ENCODE results near the gene FBXL7. TPM values are rescaled to one million over a fixed set of nuclear protein-coding genes. Genes with fewer than 3 reads are reported as not detected.

Gene FBXL7
- total and polyA plus RNA-seq, 2 of the 8 experiments (the other 6 are each of a cell fraction or from before 2014, with no cell fraction given): 17.7 to 17.8 TPM

GRCh38 chr5:15495026-15495425, 5.0 kb upstream of the FBXL7 start:
- Histone ChIP-seq H3K23me2 (ENCODE audit: low read depth, low read length) (peaks cover 3% of the 10 kb centered on the region), H4K5ac (ENCODE audit: insufficient read length, low read depth, low read length) (no peak overlapping the region), H2AK5ac (ENCODE audit: low read depth, low read length) (no peak overlapping the region), H2BK120ac (replicated peaks; ENCODE audit: low read depth, low read length) (no peak overlapping the region), H3K27me3 (replicated peaks in 1 of 4; ENCODE audit: control insufficient read depth in 3 of 4, extremely low read depth in 1 of 4, insufficient read depth in 3 of 4, low read length in 3 of 4) (no peaks in the 10 kb centered on the region), H3K36me3 (ENCODE audit: control insufficient read depth in 2 of 4, insufficient read depth in 4 of 4, low read length in 3 of 4) (no peaks in the 10 kb centered on the region), H3K18ac (ENCODE audit: extremely low read depth, low read length) (no peak overlapping the region), H3K9ac (replicated peaks in 1 of 4; ENCODE audit: extremely low read depth in 1 of 4, low read depth in 3 of 4, low read length in 3 of 4) (no peak overlapping the region), H3K4ac (replicated peaks; ENCODE audit: insufficient read length, low read depth, low read length) (no peak overlapping the region), H3K23ac (ENCODE audit: insufficient read length) (no peak overlapping the region), H3K4me3 (ENCODE audit: extremely low read depth in 1 of 4, insufficient read depth in 2 of 4, low read depth in 3 of 4, low read length in 4 of 4) (no peak overlapping the region), H3K79me1 (ENCODE audit: low read depth, low read length) (no peaks in the 10 kb centered on the region), H2BK15ac (ENCODE audit: low read length) (no peak overlapping the region), H2AFZ (ENCODE audit: low read length) (no peak overlapping the region), H2BK20ac (ENCODE audit: low read length) (no peak overlapping the region), H2BK5ac (ENCODE audit: low read depth, low read length) (no peak overlapping the region), H3K9me3 (ENCODE audit: insufficient read depth in 2 of 2, low read depth in 1 of 2, low read length in 1 of 2) (no peaks in the 10 kb centered on the region), H3K14ac (ENCODE audit: insufficient read length) (no peak overlapping the region), H2BK12ac (ENCODE audit: low read depth, low read length) (no peak overlapping the region), H3K27ac (ENCODE audit: low read depth, low read length) (no peak overlapping the region), H4K91ac (replicated peaks; ENCODE audit: insufficient read length, low read length) (no peak overlapping the region), H3K79me2 (ENCODE audit: control insufficient read depth in 1 of 2, insufficient read depth in 2 of 2, low read length in 2 of 2) (no peaks in the 10 kb centered on the region), H3K56ac (replicated peaks; ENCODE audit: insufficient read length, low read depth, low read length) (no peak overlapping the region), H4K8ac (ENCODE audit: extremely low read depth, insufficient read depth, low read length) (no peak overlapping the region), H3K4me2 (ENCODE audit: insufficient read depth in 1 of 2, low read depth in 2 of 2, low read length in 2 of 2) (no peak overlapping the region), H3K4me1 (replicated peaks in 1 of 4; ENCODE audit: control insufficient read depth in 3 of 4, insufficient read depth in 4 of 4, low read length in 3 of 4) (peaks cover 0 to 4% (median 0%) of the 10 kb centered on the region in 4 experiments; a peak in 1 of 7 replicates), H4K20me1 (replicated peaks in 1 of 2; ENCODE audit: control insufficient read depth in 1 of 2, insufficient read depth in 2 of 2, low read length in 2 of 2) (no peaks in the 10 kb centered on the region)
- ChIA-PET POLR2A (ENCODE audit: partially characterized antibody) (interaction anchor here (0.7 kb wide), 1 partner anchor 13 kb away, joined by 3 read pairs; no protein-coding TSS in a partner anchor), CTCF (ENCODE audit: partially characterized antibody) (interaction anchor here (1.1 to 1.2 kb wide), 4 partner anchors 10 to 330 kb away, joined by 3 to 5 read pairs (median 3); no protein-coding TSS in a partner anchor)
- 70% methylated on average over 6 of the region's 6 CpGs; no CpG with 5 or more reads in 1 of the 2 experiments for WGBS, 2 experiments (ENCODE audit: extremely low coverage in 1 of 2, insufficient coverage in 1 of 2, insufficient read length in 1 of 2, insufficient replicate concordance in 2 of 2, low coverage in 1 of 2, low lambda C conversion rate in 2 of 2, missing lambda C conversion rate in 1 of 2)
- FAIRE-seq: no peak
- no peak for DNase-seq (ENCODE audit: low read depth in 1 of 2, low spot score in 2 of 2)
- TF ChIP-seq TEAD4 (IDR thresholded peaks at IDR 0.05; ENCODE audit: low read depth, low read length): no peak

All from H1 (cell line).